OCI-M2 (cell line): ENCODE data around the gene TSHZ2.
"Not testable (repeated sequence)": the region's sequence is repeated elsewhere in the genome, so short reads cannot be mapped to it uniquely, and the experiment has no call there.

ENCODE experiments used
- DNase-seq: peaks from one replicate; lab custom pipeline; 2025; ENCODE audit not compliant: unreplicated experiment; lab: John Stamatoyannopoulos, UW

Gene TSHZ2

GRCh38 chr20:53081916-53082863 lies 110.0 kb downstream of the TSHZ2 start:
- no peak for DNase-seq

DNA sequence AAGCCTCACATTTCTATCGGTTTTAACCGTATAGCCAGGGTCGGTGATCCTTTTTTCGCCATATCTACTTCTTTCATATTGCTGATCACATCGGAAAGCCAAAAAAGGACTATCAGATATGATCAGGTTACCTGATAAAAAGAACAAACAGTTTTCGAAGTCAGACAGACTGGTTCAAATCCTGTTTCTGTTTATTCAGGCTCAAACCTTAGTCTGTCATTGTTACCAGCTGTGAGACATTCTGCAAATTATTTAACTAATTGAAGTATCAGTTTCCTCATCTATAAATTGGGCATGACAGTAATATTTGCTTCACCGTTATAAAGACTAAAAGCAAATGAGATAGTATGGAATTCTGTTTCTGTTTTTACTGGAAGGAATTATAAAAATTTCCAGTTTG lies 111.3 kb downstream of the TSHZ2 start:
- DNase-seq = no peak

DNA sequence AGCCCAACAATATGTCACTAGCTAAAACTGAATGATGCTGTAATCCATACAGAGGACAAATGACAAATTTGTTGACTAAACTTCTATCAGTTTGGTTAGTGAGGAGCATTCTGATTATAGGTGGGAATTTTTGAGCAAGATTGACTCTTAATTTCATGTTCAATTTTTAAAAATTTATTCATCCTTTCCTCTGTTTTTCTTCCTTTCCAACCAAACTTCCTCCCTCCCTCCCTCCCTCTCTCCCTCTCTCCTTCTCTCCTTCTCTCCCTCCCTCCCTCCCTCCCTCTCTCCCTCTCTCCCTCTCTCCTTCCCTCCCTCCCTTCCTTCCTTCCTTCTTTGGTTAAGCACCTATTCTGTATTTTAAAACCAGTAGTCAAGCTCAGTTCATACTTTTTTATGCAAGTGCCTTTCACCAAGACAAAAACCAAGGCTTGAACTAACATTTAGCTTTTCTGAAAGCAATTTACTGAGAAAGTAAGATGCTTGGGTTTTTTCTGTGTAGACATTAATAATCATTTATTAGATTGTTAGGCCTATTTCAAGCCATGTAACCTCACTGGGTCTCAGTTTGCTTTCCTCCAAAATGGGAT lies 112.3 kb downstream of the TSHZ2 start:
- DNase-seq = no peak

DNA sequence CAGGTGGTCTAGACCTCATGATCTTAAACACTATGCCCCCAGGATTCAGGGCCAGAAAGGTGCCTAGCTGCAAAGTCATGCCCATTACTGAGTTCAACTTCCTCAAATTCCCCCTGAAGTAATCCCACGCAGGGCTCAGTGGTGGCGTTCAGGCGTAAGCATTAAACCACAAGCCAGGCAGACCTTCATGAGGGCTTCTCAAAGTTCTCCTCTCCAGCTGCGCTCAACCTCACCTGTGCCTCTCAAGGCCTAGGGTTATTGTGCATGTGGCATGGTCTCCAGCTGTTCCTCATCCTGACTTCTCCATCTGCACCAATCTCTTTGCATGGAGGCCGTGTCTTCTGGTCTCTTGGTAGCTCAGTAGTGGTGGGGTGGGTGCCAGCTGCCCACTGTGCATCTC lies 113.6 kb downstream of the TSHZ2 start:
- no peak for DNase-seq

DNA sequence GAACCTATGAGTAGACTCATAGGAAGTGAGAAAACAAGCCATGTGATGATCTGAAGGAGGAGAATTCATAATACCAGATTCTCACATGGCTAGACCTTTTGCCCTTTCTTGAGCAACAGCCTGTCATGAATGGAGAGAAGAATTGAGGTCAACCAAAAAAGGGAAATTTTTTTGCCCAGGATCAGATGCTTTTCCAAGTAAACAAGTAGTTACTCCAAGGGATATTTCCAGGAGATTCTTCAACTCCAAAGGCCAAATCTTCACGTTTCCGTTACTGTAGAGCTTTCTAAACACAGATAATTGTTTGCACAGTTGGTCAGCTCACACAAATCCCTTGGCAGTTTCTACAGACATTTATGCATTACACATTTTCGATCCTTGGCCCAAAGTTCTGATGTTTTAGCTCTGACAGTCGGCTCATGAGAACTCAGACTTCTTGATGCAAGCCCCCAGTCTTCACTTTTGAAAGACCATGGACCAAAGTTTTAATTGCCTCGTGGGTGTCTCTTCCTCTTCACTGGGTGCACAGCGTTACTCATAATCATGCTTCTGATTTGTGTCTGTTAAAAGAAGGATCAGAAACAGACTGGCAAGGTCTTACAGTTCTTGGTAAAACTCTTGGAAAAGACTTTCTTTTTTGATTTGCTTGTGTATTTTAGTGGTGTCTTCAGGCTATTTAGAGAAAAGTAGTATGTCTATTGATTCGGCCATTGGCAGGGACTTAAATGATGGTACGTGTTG lies 115.0 kb downstream of the TSHZ2 start:
- DNase-seq = no peak

GRCh38 chr20:53088786-53089185 lies 116.6 kb downstream of the TSHZ2 start:
- DNase-seq = no peak

GRCh38 chr20:53089851-53090250 lies 117.7 kb downstream of the TSHZ2 start:
- DNase-seq = not testable (repeated sequence)

DNA sequence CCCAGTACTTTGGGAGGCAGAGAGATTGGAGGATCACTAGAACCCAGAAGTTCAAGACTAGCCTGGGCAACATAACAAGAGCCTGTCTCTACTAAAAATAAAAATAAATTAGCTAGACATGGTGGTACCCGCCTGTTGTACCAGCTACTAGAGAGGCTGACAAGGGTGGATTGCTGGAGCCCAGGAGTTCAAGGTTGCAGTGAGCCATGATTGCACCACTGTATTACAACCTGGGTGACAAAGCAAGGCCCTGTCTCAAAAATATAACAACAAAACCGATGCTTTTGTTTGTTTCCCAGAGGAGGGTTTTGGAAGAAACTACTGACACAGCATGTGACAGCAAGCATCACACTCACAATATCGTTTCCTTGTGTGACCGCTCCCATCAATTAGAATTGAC lies 119.6 kb downstream of the TSHZ2 start:
- DNase-seq = no peak

GRCh38 chr20:53092772-53093300 lies 120.7 kb downstream of the TSHZ2 start:
- DNase-seq = no peak

DNA sequence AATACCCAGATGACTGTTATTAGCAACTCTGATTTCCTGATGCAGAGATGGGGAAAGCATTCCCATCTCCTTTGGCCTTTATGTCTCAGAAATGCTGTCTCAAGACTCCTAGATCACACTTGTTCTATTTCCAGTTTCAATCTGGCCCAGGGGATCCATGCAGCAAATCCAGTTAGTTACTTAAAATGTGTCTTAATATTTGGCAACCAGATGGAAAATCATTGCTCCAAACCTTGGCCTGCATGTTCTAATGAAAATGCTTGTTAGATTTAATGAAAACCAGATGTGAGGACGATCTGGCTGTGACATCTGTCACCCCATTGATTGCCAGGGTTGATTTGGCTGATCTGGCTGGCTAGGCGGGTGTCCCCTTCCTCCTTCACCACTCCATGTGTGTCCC lies 125.2 kb downstream of the TSHZ2 start:
- no peak for DNase-seq

DNA sequence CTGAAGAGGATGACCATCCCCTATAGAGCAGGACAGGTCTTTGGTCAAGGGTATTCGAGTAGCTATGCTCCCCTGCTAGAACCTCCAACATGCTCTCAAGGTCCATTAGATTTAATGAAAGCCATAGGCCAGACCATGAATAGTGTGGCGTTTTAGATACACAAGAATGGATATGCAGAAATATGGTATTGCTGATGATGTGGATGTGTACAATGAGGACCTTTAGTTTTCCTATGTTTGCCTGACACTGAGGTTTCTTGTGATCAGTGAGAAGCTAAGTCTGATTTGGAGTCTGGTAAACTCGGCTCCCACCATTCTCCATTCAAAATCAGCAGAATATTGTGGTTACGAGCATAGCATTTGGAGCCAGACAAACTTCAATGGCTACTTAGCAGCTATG lies 125.6 kb downstream of the TSHZ2 start:
- DNase-seq = no peak

DNA sequence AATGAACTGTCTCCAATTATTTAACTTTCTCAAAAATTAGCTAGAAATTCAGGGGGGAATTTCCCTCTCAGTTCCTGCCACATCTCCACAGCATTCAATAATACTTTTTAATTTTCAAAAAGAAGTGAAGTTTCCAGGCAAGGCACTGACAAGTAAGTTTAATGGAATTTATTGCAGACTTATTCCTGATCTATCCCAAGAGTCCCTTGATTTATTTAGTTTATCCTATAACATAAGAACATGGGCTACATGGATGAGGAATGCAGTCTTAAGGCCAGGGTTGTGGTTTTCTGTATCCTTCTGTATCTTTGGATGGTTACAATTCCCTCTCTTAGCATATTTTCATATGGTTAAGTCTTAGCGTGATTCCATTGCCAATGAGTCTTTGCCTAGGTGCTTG lies 126.5 kb downstream of the TSHZ2 start:
- DNase-seq = no peak

DNA sequence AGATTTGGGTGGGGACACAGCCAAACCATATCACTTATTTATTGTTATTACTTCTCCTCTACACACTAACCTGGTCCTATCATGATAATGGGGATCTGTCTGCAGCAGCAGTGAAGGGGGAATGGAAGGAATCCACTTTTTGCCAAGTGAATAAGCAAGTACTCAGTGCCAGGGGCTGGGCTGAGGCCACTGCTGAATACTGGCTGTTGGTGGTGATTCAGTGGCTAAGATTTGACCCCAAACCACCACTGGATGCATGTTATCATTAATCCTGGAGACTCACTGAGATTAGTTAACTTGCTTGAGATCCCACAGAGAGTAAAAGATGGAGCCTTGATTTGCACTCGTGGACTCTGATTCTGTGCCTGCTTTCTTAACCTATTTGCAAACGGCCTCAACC lies 127.7 kb downstream of the TSHZ2 start:
- DNase-seq = no peak

- DNase-seq = no peak
Observed at GRCh38 chr20:53100476-53100911, 128.3 kb downstream of the TSHZ2 start.

- DNase-seq = no peak
Observed at GRCh38 chr20:53101992-53102760, 130.0 kb downstream of the TSHZ2 start.

- no peak for DNase-seq
Observed at GRCh38 chr20:53103124-53103523, 131.0 kb downstream of the TSHZ2 start.

GRCh38 chr20:53104884-53105283 lies 132.7 kb downstream of the TSHZ2 start:
- no peak for DNase-seq

- DNase-seq = no peak
Observed at GRCh38 chr20:53116733-53117132, 144.6 kb downstream of the TSHZ2 start.

DNA sequence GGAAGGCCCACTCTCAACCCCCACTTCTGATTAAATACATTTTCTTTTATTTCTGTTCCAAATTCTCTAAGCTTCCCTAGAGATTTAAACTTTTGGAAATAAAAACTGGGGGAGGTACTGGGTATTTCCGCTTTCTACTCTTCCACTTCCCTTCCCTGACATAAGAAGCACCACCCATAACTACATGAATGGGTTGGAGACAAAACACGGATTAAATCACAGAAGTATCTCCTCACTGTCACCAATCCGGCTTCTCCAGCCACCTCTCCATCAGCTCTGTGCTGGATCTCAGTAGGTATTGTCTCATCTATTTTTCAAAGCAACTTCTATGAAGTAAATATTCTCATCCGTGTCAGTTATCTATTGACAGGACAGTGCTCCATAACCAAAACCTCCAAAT lies 150.7 kb downstream of the TSHZ2 start:
- DNase-seq = no peak

DNA sequence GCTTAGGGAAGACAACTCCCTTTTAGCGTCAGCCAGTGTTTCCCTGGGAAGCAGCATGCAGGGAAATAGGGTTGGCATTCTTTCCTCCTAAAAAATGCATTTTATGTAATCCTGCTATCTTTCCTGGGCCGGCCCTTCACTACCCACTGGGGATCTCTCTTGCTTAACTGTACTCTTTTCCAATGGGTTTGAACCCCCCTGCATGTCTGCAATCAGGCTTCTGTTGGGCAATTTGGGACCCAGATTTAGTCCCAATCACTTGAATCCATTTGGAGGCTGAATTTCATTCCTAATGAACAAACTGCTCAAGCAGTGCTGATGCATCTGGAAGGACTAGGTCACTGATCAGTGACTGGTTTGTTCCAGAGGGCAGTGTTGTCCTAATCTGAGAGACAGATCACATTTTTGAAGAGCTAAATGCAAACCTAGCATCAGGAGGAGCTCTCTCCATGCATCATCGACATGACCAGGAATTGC lies 152.0 kb downstream of the TSHZ2 start:
- no peak for DNase-seq

DNA sequence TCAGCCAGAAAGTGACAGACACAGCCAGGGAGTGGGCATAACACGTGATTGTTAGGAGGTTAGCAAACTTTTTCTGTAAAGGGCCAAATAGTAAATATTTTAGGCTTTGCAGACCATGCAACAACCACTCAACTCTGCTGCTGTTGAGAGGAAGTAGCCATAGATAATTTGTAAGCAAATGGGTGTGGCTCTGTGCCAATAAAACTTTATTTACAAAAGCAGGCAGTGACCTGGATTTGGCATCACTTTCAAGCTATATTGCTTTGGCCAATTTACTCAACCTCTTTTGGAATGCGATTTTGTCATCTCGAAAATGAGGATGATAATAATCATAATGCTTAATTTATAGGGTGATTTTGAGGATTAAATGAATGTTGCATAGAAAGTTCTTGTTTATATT lies 152.6 kb downstream of the TSHZ2 start:
- DNase-seq = no peak
